HG03196 (cell line): ENCODE data around the gene DGKD.

ENCODE experiments used
- ATAC-seq: cut with Tn5 transposase; IDR thresholded peaks from one replicate; pipeline ENCODE4 v1.9.1; 2021; ENCODE audit not compliant: unreplicated experiment

DGKD gene

DNA sequence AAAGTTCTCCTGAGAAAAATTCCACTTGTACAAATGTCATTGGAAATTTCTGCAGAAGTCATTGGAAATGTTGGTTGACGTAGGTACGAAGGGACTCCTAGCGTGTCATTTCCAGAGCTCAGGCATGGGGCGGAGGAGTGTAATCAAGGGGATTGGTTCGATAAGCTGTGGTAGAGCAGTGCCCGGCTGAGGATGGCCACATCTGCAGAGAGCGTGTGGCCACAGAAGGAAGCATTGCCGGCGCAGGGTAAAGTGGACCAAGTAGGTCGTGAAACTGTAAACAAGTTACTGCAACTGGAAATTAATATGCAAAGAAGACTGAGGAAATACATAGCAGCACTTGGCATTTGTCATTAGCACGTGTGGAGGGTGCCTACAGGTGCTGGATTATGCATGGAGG, 101.8 kb downstream of the DGKD start:
- ATAC-seq: no peak

DNA sequence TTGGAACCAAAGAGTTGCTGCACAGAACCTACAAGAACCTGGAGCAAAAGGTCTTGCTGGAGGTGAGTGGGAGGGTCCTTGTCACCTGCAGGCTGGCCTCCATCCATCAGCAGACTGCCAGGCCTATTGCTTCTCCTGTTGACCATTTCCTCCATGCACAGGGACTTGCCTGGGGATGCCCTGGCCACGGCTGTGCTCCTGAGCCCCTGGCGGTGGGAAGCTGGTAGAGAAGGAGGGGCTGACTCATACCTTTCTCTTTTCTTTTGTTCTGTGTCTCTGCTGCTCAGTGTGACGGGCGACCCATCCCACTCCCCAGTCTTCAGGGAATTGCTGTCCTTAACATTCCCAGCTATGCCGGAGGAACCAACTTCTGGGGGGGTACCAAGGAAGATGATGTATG, 102.6 kb downstream of the DGKD start:
- no peak for ATAC-seq

DNA sequence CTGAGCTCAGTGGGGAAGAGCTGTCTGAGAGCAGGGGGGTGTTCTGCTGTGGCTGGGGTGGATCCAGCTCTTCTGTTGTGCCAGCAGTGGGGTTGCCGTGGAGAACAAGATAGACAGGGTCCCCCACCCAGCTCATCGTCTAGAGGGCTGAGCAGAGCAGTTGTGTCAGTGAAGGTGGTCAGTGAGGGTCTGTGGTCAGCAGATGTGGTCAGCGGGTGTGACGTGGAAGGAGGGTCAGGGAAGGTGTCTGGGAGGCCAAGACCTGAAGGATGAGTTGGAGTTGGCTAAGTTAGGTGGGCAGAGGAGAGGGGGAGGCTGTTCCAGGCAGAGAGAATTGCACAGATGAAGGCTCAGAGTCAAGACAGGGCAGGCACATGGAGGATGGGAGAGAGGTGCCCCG, 103.1 kb downstream of the DGKD start:
- no peak for ATAC-seq

DNA sequence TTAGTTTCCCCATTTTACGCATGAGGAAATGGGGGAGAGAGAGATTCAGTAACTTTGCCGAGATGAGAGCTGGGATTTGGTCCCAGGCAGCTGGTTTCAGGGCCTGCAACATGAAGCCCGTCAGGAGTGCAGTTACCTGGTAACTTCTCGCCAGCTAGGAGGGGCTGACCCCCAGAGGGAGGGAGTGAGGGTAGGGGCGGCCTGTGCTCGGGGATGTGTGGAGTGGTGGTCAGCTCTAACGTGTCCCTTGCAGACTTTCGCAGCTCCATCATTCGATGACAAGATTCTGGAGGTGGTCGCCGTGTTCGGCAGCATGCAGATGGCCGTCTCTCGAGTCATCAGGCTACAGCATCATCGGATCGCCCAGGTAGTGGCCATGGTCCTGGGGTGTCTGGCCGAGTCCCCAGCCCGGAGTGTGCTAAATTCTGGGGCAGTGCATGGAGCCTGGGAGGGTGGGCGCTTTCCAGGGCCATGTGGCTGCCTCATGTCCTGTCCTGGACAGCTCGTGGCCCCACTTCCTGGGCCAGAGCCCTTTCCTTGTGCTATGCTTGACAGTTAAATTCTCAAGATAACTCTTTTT, 103.8 kb downstream of the DGKD start:
- ATAC-seq: no peak

DNA sequence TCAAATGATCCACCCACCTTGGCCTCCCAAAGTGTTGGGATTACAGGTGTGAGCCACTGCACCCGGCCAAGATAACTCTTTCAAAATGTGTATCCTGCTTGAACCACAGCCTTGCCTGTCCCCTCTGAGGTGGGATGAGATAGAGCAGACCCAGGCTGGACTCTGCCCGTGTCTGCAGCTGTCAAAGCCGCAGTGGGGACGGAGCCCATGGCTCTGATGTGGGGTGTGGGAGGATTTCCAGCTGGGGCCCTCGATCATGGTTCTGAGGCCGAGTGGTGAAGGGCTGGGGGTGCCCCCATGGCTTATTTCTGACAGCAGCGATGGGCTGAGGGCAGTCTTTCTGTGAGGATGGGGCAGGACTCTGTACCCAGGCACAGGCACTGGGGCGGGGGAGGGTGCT, 104.5 kb downstream of the DGKD start:
- ATAC-seq: no peak

DNA sequence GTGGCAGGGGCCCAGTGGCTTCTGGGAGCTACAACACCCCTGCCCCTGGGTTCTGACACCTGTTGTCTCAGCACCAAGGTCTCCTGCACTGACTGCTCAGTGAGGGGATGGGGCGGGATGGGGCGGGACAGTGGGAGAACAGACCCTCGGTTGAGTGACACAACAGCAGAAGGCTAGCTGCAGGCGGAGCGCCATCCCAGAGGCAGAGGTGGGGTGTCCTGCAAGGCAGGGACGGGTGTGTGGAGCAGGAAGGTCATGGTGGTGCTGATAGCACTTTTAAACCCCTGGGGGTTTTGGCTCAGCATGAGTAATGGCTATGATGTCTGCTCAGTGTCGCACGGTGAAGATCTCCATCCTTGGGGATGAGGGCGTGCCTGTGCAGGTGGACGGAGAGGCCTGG, 105.1 kb downstream of the DGKD start:
- ATAC-seq: no peak

DNA sequence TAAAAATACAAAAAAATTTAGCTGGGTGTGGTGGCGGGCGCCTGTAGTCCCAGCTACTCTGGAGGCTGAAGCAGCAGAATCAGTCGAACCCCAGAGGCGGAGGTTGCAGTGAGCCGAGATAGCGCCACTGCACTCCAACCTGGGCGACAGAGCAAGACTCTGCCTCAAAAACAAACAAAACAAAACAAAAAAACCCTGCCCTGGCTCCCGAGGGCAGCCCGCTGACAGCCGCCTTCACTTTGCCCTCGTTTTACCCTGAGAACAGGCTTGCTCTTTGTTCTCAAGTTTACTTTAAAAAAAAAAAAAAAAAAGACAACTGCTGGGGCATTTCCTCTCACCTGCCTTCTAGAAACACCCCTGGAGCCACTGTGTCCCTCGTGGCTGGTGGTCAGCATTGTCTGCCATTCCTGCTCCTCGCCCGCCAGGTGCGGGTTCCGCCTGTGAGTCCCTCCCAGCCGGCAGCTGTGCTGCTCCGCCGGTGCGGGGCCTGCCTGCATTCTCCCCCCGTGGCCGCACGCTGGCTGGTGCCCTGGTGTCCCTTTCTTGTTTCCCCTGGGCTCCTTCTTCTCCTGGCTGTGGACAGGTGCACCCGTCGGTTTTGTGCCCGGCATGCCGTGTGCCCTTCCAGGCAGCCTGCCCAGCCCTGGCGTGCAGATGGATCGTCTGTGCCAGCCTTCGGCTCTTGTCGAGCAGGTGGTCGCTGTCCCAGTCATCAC, 106.6 kb downstream of the DGKD start:
- no peak for ATAC-seq

DNA sequence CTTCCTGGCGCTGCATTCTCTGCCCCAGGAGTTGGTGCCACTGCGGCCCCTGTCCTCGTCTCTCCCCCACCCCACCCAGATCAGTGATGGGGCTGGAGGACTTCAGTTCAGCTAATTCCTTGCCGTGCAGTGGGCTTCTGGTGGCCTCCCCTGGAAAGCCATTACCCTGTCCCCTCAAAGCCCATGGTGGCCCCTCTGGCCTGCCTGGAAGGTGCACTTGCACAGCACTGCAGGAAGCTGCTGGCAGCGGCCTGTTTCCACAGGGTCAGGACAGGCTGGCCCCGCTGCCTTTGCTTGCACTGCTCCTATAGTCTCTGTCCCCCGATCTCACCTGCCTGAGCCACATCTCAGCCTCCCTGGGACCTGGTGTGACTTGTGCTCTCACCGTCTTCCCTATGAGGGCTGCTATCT, 107.2 kb downstream of the DGKD start:
- no peak for ATAC-seq

DNA sequence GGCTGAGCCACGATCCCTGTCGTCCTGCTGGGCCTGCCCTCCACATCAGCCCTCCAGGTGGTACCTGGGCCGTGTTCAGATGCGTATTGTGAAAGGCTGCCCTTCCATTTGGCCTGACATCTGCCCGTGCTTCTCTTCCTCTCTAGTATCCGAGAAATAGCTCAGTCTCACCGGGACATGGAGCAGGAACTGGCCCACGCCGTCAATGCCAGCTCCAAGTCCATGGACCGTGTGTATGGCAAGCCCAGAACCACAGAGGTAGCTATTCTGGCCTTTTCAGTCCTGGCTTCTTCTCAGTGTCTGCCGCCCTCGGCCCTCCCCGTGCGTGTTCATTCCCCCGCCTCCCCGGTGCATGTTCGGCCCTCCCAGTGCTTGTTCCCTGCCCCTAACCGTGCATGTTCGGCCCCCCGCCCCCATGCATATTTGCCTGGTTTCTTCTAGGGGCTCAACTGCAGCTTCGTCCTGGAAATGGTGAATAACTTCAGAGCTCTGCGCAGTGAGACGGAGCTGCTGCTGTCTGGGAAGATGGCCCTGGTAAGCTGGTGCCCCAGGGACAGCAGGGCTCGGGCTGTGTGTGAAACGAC, 108.0 kb downstream of the DGKD start:
- no peak for ATAC-seq

DNA sequence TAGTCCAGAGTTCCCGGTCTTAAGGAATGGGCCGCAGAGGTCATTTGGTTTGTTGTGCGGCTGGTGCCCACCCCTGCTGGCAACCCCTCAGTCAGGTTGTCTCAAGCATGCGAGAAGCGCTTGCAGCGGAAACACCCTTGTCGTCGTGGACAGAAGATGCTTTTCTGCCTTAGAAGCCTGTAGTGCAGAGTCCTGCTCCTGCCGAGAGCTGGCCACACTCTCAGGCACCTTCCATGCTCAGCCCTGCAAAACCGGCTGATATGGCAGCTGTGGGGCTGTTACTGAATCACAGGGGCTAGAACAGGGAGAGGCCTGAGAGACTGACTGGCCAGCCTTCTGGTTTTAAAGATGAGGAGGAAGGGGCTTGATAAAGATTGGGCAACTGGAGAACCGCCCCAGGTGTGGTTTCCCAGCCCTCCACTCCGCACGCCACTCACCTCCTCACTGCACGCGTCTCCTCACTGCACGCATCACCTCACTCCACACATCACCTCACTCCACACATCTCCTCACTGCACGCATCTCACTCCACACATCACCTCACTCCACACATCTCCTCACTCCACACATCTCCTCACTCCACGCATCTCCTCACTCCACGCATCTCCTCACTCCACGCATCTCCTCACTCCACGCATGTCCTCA, 108.7 kb downstream of the DGKD start:
- ATAC-seq: no peak

DNA sequence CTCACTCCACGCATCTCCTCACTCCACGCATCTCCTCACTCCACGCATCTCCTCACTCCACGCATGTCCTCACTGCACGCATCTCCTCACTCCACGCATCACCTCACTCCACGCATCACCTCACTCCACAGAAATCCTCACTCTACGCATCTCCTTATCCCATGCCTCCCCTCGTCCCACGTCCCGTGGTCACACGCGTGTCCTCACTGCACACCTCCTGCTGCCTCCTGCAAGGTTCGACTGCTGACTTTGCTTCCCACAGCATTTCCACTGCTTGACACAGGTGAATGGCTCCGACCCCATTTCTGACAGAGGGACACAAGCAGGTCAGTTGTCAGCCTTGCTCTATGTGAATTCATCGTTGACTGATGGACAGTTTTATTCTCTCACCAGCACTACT, 109.3 kb downstream of the DGKD start:
- no peak for ATAC-seq

DNA sequence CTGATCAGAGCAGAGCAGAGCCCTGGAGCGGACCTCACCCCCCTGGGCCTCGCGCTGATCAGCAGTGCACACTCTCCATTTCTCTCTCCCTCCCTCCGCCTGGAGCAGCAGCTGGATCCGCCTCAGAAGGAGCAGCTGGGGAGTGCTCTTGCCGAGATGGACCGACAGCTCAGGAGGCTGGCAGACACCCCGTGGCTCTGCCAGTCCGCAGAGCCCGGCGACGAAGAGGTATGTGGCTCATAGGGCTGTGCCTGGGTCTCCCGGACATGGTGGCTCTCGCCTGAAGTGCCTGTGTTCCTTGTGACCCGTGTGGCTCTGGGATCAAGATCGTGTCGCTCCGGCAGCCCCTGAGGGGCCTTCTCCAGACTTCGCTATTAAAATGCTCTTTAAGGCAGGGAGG, 109.8 kb downstream of the DGKD start:
- no peak for ATAC-seq

DNA sequence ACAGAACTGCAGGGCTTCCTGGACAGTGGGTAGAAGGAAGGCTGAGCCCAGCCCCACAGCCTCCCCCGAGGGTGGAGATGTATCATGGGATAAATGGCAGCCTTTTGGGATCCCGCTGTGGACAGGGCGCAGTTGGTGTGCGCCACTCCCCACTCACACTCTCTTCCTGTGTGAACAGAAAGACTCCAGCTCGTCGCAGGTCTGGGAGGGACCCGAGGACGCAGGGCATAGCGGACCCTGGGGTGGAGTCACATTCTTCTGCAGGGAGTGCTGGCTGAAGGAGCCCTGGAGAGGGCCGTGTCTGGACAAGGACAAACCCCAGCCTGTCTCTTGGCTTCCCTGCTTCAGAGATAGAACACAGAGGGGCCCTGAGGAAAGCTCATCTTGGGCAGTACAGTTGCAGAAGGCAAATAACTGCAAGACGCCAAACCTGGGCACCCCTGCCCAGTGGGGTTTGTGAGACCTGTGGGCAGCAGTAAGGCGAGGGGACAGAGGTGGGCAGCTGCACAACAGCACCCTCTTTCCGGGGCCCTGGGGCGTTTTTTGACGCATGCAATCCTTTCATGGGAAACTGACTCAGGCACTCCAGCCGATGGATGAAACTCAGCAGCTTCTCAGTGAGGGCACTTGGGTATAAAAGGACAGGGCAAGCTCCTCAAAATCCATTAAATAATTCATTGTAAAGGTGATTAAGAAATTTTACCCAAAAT, 110.4 kb downstream of the DGKD start:
- no peak for ATAC-seq

DNA sequence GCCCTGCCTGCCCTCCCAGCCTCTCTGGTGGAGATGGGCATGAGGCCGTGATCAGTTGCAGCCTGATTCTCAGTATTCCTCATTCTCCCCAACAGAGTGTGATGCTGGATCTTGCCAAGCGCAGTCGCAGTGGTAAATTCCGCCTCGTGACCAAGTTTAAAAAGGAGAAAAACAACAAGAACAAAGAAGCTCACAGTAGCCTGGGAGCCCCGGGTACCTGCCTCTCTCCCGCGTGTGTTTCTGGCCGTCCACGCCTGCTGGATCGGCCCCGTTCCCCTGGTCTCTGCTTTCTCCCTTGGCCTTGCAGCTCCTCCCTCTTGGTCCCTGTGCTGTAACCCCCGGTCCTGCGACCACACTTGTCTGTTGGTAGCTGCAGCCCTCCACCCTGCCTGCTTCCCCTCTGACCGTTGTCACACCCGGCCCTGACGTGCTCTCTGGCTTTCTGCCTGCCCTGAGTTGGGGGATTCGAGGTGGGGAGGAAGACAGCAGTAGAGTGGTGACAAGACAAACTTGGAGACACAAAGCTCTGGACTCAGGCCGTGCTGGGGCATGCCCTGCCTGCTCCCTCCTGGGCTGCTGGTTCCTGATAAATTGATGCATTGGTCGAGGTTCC, 112.8 kb downstream of the DGKD start:
- no peak for ATAC-seq

DNA sequence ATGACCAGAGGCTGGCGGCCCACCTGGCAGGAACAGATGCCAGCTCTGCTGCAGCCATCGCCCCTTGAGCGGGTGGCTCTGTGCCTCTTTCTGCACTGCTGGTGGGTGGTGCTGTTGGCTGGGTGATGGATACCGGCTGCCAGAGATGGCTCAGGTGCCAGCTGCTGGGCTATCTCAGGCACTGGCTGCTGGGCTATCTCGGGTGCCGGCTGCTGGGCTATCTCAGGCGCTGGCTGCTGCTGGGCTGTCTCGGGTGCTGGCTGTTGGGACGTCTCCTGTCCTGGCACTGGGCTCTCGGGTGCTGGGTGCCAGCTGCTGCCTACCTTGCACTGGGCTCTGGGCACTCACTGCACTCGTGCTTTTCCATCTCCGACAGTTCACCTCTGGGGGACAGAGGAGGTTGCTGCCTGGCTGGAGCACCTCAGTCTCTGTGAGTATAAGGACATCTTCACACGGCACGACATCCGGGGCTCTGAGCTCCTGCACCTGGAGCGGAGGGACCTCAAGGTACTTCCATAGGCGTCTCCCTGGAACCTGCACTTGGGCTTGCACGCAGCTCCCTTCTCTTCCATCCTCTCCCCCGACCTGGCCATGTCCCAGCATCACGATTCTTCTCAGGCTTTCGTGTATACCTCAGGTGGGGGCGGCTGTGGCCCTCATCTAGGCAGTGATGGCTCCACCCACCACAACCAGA, 113.9 kb downstream of the DGKD start:
- ATAC-seq: no peak

DNA sequence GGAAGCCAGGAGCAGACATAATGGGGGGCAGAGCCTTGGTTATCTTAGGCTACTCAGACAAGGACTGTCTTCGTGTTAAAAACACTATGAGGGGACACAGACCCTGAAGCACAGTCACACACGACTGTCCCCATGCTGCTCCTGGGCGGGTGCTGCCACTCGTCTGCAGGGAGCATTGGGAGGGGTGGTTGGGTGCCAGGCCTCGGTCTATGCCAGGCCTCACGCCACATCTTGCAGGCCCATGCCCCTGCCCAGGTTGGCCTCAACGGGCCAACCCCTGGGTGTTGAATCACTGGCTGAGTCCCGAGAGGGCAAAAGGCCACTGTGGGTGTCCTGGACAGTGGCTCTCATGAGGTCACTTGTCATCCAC, 114.4 kb downstream of the DGKD start:
- no peak for ATAC-seq

DNA sequence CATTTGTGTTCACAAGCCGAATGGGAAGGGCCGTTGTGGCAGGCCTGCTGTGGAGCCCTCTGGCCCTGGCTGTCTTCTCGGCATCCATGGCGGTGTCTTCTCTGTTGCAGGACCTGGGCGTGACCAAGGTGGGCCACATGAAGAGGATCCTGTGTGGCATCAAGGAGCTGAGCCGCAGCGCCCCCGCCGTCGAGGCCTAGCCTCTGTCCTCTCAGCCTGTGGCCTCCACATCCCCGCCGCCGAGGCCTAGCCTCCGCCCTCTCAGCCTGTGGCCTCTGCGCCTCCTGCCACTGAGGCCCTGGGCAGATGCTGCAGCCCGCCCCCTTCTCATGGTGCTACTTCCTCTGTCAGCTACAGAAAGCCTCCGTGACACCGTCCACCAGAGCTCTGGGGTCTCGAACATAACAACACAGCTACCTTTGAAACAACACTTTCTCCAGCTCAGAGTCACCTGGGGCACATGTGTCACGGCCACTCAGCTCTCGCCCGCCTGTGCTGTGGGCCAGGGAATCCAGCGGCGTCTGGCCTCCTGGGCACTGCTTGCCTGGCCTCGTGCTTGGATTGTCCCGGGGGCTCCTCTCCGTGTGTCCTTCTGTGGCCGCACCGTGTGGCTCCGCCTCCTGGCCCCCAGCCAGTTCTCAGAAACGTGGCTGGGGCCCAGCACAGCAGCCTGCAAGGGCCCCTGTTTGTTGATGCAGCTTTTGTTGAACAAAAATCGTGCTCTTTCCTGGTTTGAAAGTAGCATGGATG, 115.1 kb downstream of the DGKD start:
- no peak for ATAC-seq

DNA sequence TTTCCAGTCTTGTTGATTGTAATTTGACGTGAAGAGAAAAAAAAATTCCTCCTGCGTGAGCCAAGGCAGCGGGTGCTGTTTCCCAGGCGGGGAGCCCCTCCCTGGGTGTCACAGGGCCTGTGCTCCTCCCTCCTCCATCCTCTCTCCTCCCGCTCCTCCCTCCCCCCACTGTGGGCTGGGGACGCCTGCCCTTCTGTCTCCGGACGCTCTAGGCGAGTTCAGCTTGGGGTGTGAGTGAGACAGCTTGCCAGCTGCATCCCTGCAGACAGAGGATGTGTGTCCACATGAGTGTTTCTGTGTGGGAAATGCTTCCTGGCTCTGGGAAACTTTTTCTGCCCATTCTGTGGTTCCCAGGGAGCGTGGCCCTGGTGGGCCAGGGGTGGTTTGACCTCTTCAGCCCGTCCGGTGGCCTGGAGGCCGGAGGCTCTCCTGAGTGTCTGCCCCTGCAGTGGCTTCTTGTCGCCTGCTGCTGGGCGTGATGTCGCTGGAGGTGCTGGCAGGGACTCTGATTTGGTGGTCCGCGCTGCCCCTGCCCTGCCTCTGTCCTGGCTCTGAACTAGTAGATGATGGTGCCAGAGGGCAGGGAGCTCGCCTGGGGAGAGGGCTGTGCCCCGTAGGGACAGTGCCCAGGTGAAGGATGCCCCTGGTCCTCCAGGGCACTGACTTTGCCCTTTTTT, 115.9 kb downstream of the DGKD start:
- ATAC-seq: no peak

DNA sequence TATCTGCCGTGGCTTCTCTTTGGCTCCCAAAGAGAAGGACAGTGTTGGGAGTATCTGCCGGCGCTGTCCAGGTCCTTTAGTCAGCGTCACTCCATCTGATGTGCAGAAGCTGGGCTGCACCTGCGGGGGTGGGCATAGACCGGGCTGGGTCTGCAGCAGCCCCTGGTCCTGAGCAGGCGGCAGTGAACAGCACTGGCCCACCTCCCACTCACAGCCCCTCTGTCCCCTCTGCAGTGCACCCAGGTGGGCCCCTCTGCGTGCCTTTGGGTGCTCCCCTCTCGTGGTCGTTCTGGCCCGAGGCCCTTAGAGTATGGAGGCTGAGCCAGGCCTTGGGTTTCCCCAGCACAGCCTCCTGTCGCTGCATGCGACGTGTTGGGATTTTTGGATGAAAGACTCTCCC, 116.5 kb downstream of the DGKD start:
- no peak for ATAC-seq
